Measurements from ENCODE around the gene NEK6. TPM values are rescaled to one million over a fixed set of nuclear protein-coding genes. Genes with fewer than 3 reads are reported as not detected.

NEK6 gene
- total and polyA plus RNA-seq, 2 donors, result 28.1 to 38.3 TPM

DNA sequence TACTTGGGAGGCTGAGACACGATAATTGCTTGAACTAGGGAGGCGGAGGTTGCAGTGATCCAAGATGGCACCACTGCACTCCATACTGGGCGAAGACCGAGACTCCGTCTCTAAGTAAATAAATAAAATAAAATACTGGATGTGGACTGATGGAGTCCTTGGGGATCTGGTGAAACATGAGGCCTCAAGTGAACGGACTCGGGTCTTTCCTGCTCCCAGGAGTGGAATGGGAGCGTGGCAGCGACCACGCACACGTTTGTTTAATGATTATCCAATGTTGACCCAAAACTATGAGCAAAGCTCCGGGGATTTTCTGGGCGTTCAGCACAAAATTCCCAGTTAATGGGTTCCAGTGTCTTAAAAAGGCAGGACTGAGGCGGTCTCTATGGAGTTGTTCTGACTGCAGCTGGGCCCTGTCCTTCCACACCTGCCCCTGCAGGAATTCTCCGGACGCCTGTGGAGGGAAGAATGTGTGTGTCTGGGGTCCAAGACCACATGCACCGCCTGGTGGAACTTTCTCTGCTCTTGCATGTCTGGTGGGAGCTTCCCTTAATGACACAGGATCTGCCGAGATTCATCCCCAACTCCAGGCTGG, 26.6 kb downstream of the NEK6 start:
- Histone ChIP-seq H3K27ac (ENCODE audit: low read depth) (peak overlapping the region; percentile 80), H3K4me3 (ENCODE audit: low read depth, low read length) (no peak overlapping the region), H3K4me1 (ENCODE audit: insufficient read depth) (no peaks in the 10 kb centered on the region), H3K36me3 (ENCODE audit: insufficient read depth) (no peaks in the 10 kb centered on the region)
- DNase-seq (ENCODE audit: extremely low spot score), result no peak
- WGBS, result 54% methylated on average over 18 of the region's 18 CpGs

DNA sequence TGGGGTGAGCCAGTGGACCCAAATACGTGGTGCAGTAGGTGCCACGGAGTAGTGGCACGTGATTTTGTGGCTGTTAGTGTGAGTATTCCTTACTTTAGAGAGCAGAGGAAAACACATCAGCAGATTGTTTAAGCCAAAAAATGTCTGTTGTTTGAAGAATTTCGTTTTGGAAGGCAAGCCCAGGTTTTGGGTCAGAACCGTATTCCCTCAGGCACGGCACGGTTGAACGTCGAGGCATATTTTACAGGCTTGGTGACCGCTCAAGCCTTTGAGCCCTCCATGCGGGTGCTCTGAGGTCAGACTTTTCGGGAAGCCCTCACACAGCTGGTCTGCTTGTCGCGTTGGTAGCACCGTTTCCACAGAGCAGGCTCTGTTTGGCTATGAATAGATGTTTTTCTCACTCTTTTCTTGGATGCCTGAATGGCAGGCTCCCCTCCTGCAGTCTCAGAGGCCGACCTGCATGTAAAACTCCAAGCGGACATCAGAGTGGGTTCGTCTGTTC, 27.2 kb downstream of the NEK6 start:
- no peaks in the 10 kb centered on the region for H3K4me1 ChIP-seq (ENCODE audit: insufficient read depth)
- DNase-seq (ENCODE audit: extremely low spot score), result no peak
- WGBS, result 32% methylated on average over 18 of the region's 18 CpGs

DNA sequence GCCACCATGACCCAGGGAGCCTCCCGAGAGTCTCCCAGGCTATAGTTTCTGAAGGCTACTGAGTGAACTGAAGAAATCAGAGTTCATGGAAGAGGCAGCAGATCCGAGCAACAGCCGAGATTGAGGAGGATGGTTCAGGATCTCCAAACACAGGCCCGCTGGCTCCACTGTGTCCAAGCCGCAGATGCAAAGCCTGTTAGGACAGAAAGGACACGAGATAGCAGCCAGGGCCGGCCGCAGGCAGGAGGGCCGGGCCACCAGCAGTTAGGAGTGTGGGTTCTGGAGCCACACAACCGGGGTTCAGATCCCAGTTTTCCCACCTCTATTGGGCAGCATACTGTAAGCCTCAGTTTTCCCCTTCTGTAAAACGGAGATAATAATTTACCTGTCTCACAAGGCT, 27.7 kb downstream of the NEK6 start:
- no peaks in the 10 kb centered on the region for H3K36me3 ChIP-seq (ENCODE audit: insufficient read depth)
- H3K4me3 ChIP-seq (ENCODE audit: low read depth, low read length), result no peak overlapping the region
- no peaks in the 10 kb centered on the region for H3K4me1 ChIP-seq (ENCODE audit: insufficient read depth)
- 64% methylated on average over 11 of the region's 11 CpGs for WGBS
- peak overlapping the region; percentile 80 for H3K27ac ChIP-seq (ENCODE audit: low read depth)
- DNase-seq (ENCODE audit: extremely low spot score), result no peak

More for the DNA sequence above, 27.2 kb downstream of the NEK6 start:
- no peaks in the 10 kb centered on the region for H3K36me3 ChIP-seq (ENCODE audit: insufficient read depth)
- peak overlapping the region; percentile 80 for H3K27ac ChIP-seq (ENCODE audit: low read depth)
- no peak overlapping the region for H3K4me3 ChIP-seq (ENCODE audit: low read depth, low read length)

DNA sequence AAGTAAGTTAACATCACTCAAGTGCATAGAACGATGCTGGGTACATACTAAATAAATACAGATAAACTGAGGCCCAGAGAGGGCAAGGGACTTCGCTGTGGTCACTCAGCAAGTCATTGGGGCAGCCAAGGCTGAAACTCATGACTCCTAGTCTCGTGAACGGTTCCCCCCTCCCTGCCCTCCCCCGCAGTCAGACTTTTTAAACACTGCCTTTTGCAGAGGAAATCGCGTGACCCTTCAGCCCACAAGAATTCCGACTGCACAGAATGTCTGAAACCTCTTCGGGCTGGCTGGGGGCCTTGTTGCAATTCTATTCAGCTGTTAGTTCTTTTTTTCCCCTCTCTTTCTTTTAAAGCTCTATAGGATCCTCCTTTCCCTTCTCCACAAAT, 28.1 kb downstream of the NEK6 start:
- no peaks in the 10 kb centered on the region for H3K4me1 ChIP-seq (ENCODE audit: insufficient read depth)
- H3K36me3 ChIP-seq (ENCODE audit: insufficient read depth), result no peaks in the 10 kb centered on the region
- DNase-seq (ENCODE audit: extremely low spot score), result peak; percentile 45
- peak overlapping the region; percentile 81 for H3K27ac ChIP-seq (ENCODE audit: low read depth)
- no peak overlapping the region for H3K4me3 ChIP-seq (ENCODE audit: low read depth, low read length)
- WGBS, result 17% methylated on average over 9 of the region's 9 CpGs

DNA sequence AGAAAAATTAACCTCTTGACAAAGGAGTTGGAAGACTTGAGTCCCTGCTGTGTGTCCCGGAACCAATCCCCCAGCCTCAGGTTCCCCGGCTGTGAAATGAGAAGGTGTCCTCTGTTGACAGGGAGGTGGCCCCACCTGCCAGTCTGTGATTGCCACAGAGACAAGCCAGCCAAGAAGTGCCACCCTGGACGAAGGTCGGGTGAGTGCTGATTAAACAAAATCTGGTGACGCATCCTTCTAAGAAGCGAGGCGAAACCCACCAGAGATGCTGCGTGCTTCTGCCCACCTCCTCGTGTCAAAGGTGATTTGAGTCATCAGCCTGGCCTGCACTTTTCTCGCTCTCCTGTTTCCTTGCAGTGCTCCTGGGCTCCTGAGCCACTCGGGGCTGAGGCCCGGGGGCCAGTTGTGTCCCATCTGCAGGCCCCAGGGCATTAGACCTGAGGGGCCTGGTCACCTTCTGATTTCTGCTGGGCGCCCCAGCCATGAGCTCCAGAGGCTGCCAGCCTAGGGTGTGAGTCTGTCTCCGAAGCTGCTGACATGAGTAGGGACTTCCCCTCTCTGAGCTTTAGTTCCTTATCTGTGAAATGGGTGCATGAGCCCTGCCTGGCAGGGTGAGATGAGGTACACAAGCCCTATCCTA, 28.7 kb downstream of the NEK6 start:
- 42% methylated on average over 14 of the region's 14 CpGs for WGBS
- H3K27ac ChIP-seq (ENCODE audit: low read depth), result peak overlapping the region; percentile 81
- H3K4me1 ChIP-seq (ENCODE audit: insufficient read depth), result no peaks in the 10 kb centered on the region
- no peak for DNase-seq (ENCODE audit: extremely low spot score)
- H3K36me3 ChIP-seq (ENCODE audit: insufficient read depth), result no peaks in the 10 kb centered on the region
- no peak overlapping the region for H3K4me3 ChIP-seq (ENCODE audit: low read depth, low read length)

DNA sequence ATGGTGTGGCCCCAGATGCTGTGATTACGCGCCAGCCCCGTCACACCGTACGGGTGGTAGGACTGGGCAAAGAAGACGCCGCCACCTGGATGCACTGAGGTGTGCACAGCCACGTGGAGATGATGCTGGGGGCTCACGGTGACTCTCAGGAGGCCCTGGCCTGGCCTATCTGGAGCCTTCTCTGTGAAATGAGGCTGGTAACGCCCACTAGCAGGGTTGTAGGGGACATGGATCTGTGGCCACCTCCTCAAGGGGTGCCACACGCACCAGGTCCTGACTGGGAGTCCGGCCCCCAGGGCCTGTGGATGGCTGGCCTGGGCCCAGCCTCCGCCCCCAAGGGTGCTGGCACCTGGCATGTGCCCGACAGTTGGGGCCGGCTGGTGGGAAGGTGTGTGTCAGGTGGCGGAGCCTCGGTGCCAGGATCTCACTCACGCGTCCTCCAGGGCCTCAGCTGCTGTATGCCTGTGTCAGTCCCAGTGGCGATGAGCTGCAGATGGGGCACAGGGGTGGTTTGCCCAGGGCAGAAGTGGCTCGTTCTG, 32.4 kb downstream of the NEK6 start:
- Histone ChIP-seq H3K27ac (ENCODE audit: low read depth) (no peak overlapping the region), H3K36me3 (ENCODE audit: insufficient read depth) (no peaks in the 10 kb centered on the region), H3K4me3 (ENCODE audit: low read depth, low read length) (no peak overlapping the region), H3K4me1 (ENCODE audit: insufficient read depth) (peaks cover 1% of the 10 kb centered on the region)
- DNase-seq (ENCODE audit: extremely low spot score), result no peak
- 83% methylated on average over 21 of the region's 21 CpGs for WGBS

DNA sequence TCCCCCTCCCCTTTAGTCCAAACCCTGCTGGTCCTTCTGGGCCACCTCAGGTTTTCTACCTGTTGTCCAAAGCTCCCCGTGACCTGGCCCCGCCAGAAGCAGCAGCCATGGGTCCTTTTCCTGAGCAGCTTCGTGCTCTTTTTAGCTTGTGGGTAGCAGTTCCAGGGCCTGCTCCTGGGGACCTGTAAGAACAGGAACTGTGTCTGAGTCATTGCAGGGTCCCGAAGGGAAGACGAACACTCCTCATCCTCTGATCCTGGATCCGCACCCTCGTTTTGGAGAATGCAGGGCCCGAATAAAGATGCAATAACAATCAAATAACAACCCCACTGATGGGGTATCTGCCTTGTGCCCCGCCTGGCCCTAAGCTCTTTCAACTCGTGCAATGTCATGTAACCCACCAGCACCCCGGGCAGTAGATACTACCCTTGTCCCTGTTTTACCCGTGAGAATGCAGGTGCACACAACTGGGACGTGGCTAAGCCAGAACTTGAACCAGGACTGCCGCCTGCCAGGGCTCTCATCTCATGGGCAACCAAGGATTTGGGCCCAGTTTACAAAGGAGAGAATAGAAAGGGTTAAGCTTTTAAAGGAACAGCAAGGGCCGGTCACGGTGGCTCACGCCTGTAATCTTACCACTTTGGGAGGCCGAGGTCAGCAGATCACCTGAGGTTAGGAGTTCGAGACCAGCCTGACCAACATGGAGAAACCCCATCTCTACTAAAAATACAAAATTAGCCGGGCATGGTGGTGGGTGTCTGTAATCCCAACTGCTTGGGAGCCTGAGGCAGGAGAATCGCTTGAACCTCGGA, 33.2 kb downstream of the NEK6 start:
- Histone ChIP-seq H3K27ac (ENCODE audit: low read depth) (no peak overlapping the region), H3K36me3 (ENCODE audit: insufficient read depth) (no peaks in the 10 kb centered on the region), H3K4me1 (ENCODE audit: insufficient read depth) (peaks cover 1% of the 10 kb centered on the region), H3K4me3 (ENCODE audit: low read depth, low read length) (no peak overlapping the region)
- 73% methylated on average over 22 of the region's 22 CpGs for WGBS
- no peak for DNase-seq (ENCODE audit: extremely low spot score)

DNA sequence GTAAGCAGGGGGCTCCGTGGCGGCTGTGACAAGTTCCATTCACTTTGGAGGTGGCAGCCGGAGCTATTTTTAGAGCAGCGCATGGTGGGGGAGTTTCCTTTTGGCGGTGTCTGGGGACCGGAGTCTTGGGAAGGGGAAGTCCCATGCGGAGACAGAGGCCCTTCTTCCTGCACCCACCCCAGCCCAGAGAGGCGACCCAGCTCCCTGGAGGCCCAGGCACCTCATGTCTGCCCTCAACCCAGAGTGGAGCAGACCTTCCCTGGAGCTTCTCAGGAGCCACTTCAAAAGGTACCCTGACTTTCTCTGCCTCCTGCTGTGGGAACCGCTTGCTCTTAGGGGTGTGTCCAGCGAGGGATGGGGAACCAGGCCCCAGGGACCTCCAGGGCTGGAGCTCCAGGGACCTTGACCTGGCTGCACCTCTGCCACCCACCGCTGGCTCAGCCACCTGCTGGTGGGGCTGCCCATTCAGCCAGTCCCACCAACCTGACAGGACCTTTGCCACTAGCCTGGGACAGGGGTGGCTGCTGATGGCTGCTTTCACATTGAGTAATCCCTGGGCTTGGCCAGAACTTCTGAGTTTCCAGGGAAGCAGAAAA, 34.1 kb downstream of the NEK6 start:
- Histone ChIP-seq H3K36me3 (ENCODE audit: insufficient read depth) (no peaks in the 10 kb centered on the region), H3K4me3 (ENCODE audit: low read depth, low read length) (no peak overlapping the region), H3K27ac (ENCODE audit: low read depth) (no peak overlapping the region), H3K4me1 (ENCODE audit: insufficient read depth) (peaks cover 1% of the 10 kb centered on the region)
- DNase-seq (ENCODE audit: extremely low spot score), result no peak
- 44% methylated on average over 11 of the region's 11 CpGs for WGBS

DNA sequence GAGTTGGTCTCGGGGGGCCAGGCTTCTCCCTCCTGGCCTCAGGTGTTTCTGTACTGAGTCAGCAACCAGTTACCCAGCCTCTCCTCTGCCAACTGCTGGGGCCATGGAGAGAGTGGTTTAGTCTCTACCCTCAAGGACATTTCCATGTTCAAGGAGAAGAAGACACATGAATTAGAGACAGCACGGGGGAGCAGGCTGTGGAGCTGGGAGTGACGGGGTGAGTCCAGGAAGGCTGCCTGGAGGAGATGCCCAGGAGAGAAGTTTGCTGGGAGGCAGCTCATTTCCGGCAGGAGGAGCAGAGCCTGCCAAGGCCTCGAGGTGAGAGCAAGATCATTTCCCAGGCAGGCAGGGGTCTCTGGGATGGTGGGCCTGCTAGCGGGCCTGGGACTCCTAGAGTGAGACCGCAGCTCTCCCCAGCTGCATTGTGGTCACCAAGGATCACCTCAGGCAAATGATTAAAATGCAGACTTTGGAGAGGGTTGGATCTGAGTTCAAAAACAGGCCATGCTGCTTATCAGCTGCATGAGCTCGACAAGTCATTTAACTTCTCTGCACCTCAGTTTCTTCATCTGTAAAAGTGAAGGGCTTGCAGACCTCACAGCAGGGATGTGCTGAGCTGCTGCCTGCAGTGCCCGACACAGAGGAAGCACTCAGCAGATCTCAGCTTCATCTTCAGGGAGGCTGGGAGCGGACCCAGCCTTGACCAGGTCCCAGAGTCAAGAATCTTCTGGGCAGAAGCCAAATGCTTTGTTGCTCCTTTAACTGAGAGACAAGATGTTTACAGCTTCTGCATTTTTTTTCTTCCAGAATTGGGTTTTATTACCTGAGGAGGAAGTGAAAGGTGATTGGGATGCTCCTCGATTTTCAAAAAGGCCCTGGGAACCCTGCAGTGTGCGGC, 35.2 kb downstream of the NEK6 start:
- H3K4me1 ChIP-seq (ENCODE audit: insufficient read depth), result peaks cover 1% of the 10 kb centered on the region
- no peaks in the 10 kb centered on the region for H3K36me3 ChIP-seq (ENCODE audit: insufficient read depth)
- DNase-seq (ENCODE audit: extremely low spot score), result no peak
- no peak overlapping the region for H3K27ac ChIP-seq (ENCODE audit: low read depth)
- WGBS, result 64% methylated on average over 12 of the region's 12 CpGs
- no peak overlapping the region for H3K4me3 ChIP-seq (ENCODE audit: low read depth, low read length)

DNA sequence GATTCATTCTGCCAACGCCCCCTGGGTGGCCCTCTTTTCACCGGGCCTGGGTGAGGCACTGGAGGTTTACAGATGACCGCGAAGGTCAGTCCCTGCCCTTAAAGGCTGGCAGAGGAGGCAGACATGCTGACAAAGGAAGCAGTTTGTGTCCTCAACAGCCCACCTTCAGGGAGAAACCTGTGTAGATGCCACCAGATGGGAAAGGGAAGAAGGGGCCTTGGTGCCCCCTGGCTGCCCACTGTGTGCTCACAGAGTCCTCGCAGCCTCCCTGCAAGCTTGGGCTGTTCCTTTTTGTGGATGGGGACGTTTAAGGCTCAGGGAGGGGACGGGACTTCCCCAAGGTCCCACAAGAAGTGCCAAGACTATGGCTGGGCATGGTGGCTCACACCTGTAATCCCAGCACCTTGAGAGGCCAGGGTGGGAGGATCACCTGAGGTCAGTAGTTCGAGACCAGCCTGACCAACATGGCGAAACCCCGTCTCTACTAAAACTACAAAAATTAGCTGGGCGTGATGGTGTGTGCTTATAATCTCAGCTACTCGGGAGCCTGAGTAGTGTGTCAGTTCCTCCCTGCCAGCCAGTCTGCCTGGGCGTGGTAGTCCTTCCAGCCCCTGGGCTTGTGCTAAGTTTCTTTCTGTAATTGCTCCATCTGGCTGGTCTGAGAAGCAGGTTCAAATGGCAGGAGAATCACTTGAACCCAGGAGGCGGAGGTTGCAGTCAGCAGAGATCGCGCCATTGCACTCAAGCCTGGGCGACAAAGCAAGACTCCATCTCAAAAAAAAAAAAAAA, 36.2 kb downstream of the NEK6 start:
- WGBS, result 82% methylated on average over 17 of the region's 17 CpGs
- Histone ChIP-seq H3K36me3 (ENCODE audit: insufficient read depth) (no peaks in the 10 kb centered on the region), H3K4me3 (ENCODE audit: low read depth, low read length) (no peak overlapping the region), H3K4me1 (ENCODE audit: insufficient read depth) (peaks cover 1% of the 10 kb centered on the region), H3K27ac (ENCODE audit: low read depth) (no peak overlapping the region)
- DNase-seq (ENCODE audit: extremely low spot score), result no peak

DNA sequence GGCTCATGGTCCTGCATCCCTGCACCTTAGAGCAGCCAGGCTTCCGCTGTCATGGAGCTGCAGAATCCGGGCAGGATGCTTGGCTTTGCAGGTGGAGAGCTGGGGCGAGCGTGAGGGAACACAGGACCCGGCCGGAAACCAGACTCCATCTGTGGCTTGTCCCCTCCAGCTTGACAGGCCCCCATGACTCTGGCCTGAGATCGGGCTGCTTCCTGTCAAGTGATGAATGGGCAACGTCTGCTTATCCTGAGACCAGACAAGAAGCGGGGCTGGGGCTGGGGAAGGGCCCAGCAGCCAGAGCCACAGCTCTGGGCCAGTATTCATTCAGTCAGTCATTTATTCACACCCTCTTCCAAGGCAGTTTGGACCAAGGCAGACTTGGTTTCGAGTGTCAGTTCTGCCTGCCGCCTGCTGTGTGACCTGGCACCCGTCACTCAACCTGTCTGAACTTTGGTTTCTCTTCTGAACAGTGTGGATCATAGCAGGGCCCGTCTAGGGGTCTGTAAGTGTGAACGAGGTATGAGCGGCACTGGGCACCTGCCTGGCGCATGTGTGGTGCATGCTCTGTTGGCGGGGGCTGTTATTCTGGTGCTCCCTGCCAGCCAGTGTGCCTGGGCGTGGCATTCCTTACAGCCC, 37.5 kb downstream of the NEK6 start:
- no peak overlapping the region for H3K27ac ChIP-seq (ENCODE audit: low read depth)
- WGBS, result 58% methylated on average over 18 of the region's 18 CpGs
- H3K4me3 ChIP-seq (ENCODE audit: low read depth, low read length), result no peak overlapping the region
- H3K4me1 ChIP-seq (ENCODE audit: insufficient read depth), result peaks cover 1% of the 10 kb centered on the region
- no peaks in the 10 kb centered on the region for H3K36me3 ChIP-seq (ENCODE audit: insufficient read depth)
- no peak for DNase-seq (ENCODE audit: extremely low spot score)

DNA sequence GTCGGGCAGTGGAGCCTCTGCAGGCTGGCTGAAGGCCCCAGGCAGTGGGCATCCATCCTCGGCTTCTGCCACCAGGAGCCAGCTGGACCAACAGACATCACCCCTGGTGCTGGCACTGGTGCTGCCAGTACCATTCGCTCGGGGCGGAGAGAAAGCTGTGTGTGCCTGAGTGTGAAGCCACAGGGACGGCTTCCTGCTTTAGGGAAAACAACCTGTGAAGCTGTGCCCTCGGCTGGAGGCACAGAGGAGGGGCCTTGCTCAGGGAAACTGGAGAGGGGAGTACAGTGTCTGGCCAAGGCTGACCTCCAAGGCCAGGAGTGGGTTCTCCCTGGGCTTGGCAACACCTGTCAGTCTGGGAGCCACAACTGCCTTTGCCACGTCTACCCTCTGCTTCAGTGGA, 38.3 kb downstream of the NEK6 start:
- WGBS, result 77% methylated on average over 8 of the region's 8 CpGs
- Histone ChIP-seq H3K4me1 (ENCODE audit: insufficient read depth) (peaks cover 1% of the 10 kb centered on the region), H3K4me3 (ENCODE audit: low read depth, low read length) (no peak overlapping the region), H3K27ac (ENCODE audit: low read depth) (no peak overlapping the region), H3K36me3 (ENCODE audit: insufficient read depth) (no peaks in the 10 kb centered on the region)
- DNase-seq (ENCODE audit: extremely low spot score), result no peak

All from urinary bladder (tissue), 4 donors.